ENCODE data around the gene CDCA3. TPM values are rescaled to one million over a fixed set of nuclear protein-coding genes. Genes with fewer than 3 reads are reported as not detected.

Gene CDCA3
- total RNA-seq, 4 donors from 2014 or later = 0.25 to 4.4 (median 0.65) TPM

DNA sequence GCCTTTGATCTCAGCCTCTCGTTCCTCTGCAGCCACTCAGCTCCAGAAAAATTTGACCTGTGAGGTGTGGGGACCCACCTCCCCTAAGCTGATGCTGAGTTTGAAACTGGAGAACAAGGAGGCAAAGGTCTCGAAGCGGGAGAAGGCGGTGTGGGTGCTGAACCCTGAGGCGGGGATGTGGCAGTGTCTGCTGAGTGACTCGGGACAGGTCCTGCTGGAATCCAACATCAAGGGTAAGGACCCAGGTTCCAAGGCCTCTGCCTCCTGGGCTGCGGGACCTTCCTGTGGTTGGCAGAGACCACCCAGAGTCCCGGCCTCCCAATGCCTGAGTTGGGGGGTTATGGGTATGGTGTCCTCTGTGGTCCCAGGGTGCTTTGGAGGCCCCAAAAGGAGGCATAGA, 34.0 kb downstream of the CDCA3 start:
- Histone ChIP-seq H3K27me3 (peaks cover 3 to 9% (median 4%) of the 10 kb centered on the region in 3 donors), H3K4me1 (no peaks in the 10 kb centered on the region), H3K4me3 (no peak overlapping the region), H3K9me3 (no peaks in the 10 kb centered on the region), H3K36me3 (no peaks in the 10 kb centered on the region), H3K27ac (no peak overlapping the region)
- intact Hi-C loops (cut with DNase I; ENCODE audit: low total_unique reads) (no loop called here), in situ Hi-C loops (cut with MboI; ENCODE audit: low sequenced_read_pairs in 4 of 4) (no loop called here)
- no peak for ATAC-seq
- no peak for DNase-seq
- TF ChIP-seq, protein P1, sequence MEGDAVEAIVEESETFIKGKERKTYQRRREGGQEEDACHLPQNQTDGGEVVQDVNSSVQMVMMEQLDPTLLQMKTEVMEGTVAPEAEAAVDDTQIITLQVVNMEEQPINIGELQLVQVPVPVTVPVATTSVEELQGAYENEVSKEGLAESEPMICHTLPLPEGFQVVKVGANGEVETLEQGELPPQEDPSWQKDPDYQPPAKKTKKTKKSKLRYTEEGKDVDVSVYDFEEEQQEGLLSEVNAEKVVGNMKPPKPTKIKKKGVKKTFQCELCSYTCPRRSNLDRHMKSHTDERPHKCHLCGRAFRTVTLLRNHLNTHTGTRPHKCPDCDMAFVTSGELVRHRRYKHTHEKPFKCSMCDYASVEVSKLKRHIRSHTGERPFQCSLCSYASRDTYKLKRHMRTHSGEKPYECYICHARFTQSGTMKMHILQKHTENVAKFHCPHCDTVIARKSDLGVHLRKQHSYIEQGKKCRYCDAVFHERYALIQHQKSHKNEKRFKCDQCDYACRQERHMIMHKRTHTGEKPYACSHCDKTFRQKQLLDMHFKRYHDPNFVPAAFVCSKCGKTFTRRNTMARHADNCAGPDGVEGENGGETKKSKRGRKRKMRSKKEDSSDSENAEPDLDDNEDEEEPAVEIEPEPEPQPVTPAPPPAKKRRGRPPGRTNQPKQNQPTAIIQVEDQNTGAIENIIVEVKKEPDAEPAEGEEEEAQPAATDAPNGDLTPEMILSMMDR (IDR thresholded peaks at IDR 0.05 in 4 of 5, conservative IDR thresholded peaks at IDR 0.05 in 1 of 5) = no peak
- TF ChIP-seq POLR2A (IDR thresholded peaks at IDR 0.05) = no peak

DNA sequence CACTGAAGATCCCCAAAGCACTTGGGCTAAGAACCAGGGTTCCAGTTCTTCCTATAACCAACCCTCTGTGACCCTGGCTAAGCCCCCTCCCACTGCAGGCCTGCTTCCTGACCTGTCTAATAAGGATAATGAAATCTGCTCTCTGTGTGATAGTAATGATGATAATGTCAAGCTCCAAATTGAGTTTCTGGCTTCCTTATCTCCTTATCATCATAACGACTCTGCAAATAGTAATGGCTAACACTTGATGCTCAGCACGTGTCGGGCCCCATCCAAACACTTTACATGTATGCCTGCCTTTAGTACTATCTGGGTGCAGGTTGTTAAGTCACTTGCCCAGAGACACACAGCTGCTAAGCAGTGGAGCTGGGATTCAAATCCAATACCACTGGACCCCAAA, 34.5 kb downstream of the CDCA3 start:
- H3K27ac ChIP-seq = no peak overlapping the region
- intact Hi-C loops (cut with DNase I; ENCODE audit: low total_unique reads) (no loop called here), in situ Hi-C loops (cut with MboI; ENCODE audit: low sequenced_read_pairs in 4 of 4) (no loop called here)
- H3K9me3 ChIP-seq = no peaks in the 10 kb centered on the region
- TF ChIP-seq POLR2A (IDR thresholded peaks at IDR 0.05) = no peak
- TF ChIP-seq, protein P1 (IDR thresholded peaks at IDR 0.05 in 4 of 5, conservative IDR thresholded peaks at IDR 0.05 in 1 of 5) = no peak
- DNase-seq = no peak
- no peaks in the 10 kb centered on the region for H3K36me3 ChIP-seq
- ATAC-seq = no peak
- H3K4me3 ChIP-seq = no peak overlapping the region
- H3K4me1 ChIP-seq = no peaks in the 10 kb centered on the region
- peaks cover 0 to 4% (median 0%) of the 10 kb centered on the region in 3 donors for H3K27me3 ChIP-seq

DNA sequence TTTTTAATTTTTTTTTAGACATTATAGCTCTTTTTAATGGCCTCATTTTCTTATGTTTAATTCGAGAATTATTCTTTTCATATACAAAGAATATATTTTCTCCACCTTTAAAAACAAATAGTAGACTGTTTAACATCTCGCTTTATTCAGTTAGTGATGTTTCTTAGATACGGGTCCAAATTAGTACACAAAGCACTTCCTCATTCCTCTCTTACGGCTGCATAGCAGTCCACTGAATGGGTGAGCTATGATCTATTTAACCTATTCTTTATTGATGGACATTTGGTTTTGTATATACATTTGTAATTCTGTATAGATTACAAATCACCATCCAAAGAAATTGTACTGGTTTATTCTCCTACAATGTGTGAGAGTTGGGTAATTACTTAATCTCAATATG, 37.7 kb downstream of the CDCA3 start:
- Histone ChIP-seq H3K4me1 (no peaks in the 10 kb centered on the region), H3K27me3 (no peaks in the 10 kb centered on the region), H3K36me3 (no peaks in the 10 kb centered on the region), H3K9me3 (no peaks in the 10 kb centered on the region), H3K4me3 (no peak overlapping the region), H3K27ac (no peak overlapping the region)
- no peak for DNase-seq
- TF ChIP-seq, protein P1 (IDR thresholded peaks at IDR 0.05 in 4 of 5, conservative IDR thresholded peaks at IDR 0.05 in 1 of 5) = no peak
- TF ChIP-seq POLR2A (IDR thresholded peaks at IDR 0.05) = no peak
- in situ Hi-C loops (cut with MboI; ENCODE audit: low sequenced_read_pairs in 4 of 4) (no loop called here), intact Hi-C loops (cut with DNase I; ENCODE audit: low total_unique reads) (no loop called here)
- no peak for ATAC-seq

- Histone ChIP-seq H3K4me3 (no peak overlapping the region), H3K36me3 (no peaks in the 10 kb centered on the region), H3K27ac (no peak overlapping the region), H3K27me3 (no peaks in the 10 kb centered on the region), H3K9me3 (no peaks in the 10 kb centered on the region), H3K4me1 (no peaks in the 10 kb centered on the region)
- in situ Hi-C loops (cut with MboI; ENCODE audit: low sequenced_read_pairs in 4 of 4) = no loop called here
- DNase-seq (no peak), ATAC-seq (no peak)
- no peak for TF ChIP-seq POLR2A (IDR thresholded peaks at IDR 0.05)
- TF ChIP-seq, protein P1 (IDR thresholded peaks at IDR 0.05 in 4 of 5, conservative IDR thresholded peaks at IDR 0.05 in 1 of 5) = no peak
- intact Hi-C loops (cut with DNase I; ENCODE audit: low total_unique reads) = no loop called here
Measured at GRCh38 chr12:6810758-6811157, 40.3 kb downstream of the CDCA3 start.

- ATAC-seq = no peak
- H3K4me1 ChIP-seq = no peaks in the 10 kb centered on the region
- intact Hi-C loops (cut with DNase I; ENCODE audit: low total_unique reads) = no loop called here
- no peaks in the 10 kb centered on the region for H3K9me3 ChIP-seq
- H3K27ac ChIP-seq = no peak overlapping the region
- no peak for DNase-seq
- TF ChIP-seq, protein P1 (IDR thresholded peaks at IDR 0.05 in 4 of 5, conservative IDR thresholded peaks at IDR 0.05 in 1 of 5) = no peak
- no peak for TF ChIP-seq POLR2A (IDR thresholded peaks at IDR 0.05)
- in situ Hi-C loops (cut with MboI; ENCODE audit: low sequenced_read_pairs in 4 of 4) = no loop called here
- H3K36me3 ChIP-seq = no peaks in the 10 kb centered on the region
- no peaks in the 10 kb centered on the region for H3K27me3 ChIP-seq
- no peak overlapping the region for H3K4me3 ChIP-seq
Measured at GRCh38 chr12:6809056-6809455, 42.0 kb downstream of the CDCA3 start.
